ENCODE results near the gene NHSL2.
"Not testable (repeated sequence)": the region's sequence is repeated elsewhere in the genome, so short reads cannot be mapped to it uniquely, and the experiment has no call there.

The NHSL2 gene

DNA sequence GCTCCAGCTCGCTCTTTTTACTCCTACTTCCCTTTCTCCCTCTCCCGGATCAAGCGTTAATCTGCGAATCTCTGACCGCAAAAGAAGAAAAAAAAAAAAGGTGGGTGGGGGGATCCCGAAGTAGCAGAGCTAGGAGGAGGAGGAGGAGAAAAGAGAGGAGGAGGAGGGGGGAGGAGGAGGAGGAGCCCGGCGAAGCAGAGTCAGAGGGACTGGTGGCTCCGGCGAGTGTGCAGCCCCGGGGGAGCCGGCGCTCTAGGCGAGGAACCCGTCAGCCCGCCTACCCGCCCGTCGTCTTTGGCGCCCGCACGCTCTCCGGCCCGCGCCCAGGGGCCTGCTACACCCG, at the start of gene NHSL2:
NHSL2 (plus strand) TSS at position 203 of the 343 bp plus-strand sequence.
- DNase-seq = no peak

DNA sequence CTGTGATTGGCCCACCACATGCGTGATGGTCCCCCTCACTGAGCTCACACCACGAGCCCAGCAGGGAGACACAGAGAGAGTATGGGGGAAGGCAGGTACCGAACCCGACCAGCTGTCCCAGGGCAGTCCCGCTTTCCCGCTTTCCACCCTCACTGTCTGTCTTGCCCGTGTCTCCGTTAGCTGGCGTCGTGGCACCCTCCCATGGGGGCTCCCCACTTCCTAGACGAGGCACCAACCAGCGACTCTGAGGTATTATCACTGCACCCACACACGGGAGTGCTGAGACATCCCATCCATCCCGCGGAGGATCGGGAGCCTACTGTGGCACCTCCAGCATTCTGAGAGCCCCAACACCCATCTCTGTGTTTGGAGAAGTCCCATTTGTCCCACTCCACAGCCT, 43.0 kb upstream of the NHSL2 start:
- DNase-seq = no peak

DNA sequence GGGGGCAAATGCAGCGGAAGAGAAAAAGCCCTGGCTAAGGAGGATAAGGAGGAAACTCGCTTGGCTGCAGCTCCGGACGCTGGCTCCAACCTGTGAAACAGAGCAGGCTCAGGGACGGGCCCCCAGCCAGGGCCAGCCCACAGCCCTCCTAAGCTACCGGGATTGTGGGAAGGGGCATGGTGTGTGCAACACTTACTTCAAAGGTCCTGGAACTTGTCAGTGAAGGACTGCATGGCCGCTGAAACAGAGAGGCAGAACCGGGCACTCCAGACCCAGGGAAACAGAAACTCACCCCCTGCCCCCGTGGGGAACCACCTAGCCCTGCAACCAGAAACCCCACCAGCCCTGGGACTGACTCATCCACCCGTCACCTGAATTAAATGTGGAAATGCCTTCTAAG, 41.1 kb upstream of the NHSL2 start:
- not testable (repeated sequence) for DNase-seq

DNA sequence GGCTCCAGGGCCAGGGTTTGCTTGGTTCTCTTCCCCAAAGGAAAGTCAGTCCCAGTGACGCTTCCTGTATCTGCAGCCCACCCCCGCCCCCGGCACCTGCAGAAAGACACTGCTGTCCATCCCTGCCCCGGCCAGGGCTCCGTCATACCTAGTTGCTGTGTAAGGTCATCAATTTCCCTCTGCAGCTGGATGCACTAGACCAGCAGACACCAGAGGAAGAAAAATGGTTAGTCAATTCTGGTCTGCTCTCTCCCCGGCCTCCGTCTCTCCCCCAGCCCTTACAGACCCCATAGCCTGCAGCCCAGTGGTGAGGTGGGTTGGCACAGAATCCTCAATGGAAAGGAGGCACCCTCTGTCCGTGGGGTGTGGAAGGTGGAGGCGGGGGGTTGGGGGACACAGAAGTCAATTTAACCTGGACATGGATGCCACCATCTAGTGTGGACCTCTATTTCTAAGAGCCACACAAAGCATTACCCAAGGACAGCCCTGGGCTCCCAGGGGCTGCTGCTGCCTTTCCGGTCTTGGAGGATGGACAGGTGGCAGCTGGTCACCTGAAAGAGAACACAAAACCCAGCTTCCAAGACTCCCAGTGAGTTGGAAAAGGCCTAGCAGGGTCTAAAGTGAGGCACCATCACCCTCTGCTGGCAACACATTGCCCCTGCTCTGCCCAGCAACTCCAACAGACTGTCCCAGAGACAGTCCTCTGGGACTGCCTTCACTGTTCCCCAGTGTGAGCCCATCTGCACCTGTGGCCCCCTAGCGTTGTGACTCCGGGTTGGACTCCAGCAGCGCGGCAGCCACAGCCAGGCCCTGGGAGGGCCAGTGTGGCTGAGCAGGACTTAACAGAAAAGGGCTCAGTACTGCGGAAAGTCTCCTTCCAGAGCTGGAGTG, 40.2 kb upstream of the NHSL2 start:
- no peak for DNase-seq

DNA sequence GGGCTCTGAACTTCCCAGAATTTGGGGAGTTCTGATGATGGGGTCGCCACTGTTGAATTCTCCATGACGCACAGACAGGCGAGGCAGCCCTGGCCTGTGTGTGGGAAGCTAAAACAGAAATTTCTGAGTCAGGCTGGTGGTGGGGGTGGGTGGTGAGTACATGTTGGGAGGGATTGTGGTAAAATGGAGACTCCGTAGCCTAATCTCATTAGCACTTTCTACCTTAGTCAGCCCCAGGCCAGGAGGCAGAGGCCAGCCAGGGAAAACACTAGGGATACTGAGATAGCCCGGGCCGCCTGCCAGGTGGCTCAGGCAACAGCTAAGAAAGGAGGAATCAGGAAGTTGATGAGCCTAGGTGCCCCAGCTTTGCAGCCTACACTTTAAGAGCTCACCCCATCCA, 39.3 kb upstream of the NHSL2 start:
- DNase-seq = no peak

DNA sequence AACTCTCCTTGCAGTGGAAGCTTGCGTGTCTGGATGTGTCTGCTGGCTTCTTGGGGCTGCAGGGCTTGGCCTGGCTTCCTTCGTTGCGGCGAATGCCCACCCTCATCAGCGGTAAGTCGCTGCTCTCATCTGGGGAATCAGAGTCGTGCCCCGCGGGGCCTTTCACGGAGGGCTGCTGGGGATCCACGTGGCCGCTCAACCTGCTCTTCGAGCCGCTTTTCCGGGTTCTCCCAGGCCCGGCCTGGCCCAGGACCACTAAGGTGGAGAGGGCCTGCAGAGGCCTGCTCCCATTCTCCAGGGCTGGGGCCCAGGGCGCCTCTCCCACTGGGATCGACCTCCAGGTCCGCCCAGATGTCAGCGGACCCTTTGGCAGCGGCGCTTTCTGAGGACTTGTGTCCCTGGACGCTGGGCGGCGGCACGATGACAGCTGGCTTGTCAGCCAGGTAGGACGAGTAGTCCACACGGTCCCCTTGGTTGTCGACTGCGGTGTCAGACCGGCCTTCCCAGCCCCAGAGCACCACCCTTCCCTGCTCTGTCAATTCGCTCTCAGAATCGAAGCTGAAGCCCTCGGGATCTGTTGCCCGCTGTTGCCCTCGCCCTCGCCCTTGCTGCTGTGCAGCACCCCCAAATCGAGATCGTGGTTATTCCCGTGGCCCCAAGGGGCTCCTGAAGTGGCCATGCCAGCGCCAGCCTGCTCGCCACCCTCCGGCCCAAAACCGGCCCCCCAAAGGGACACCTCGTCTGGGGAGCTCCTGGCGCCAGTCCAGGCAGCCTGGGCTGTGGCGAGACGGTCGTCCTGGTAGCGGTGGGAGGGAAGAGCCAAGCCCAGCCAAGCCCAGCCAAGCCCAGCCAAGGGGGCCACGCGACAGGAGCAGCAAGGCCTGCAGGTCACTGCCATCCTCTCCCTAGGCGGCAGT, 37.8 kb upstream of the NHSL2 start:
- no peak for DNase-seq

DNA sequence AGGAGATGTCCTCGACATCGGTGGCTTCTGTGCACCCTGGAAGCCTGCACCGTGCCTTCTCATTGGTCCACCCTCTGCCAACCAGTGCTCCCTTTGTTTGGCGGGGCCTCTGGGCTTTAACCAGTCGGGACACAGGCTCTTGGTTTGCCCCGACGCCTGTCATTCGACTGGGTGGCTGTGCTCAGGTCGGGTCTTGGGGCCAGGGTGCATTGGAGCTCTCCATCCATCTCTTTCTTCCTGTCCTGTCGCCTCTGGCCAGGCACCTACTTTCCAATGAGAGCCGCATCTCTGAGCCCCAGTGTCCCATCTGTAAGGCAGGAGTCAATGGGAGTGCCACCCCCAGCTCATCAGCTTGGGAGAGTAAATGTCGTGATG, 37.2 kb upstream of the NHSL2 start:
- no peak for DNase-seq

DNA sequence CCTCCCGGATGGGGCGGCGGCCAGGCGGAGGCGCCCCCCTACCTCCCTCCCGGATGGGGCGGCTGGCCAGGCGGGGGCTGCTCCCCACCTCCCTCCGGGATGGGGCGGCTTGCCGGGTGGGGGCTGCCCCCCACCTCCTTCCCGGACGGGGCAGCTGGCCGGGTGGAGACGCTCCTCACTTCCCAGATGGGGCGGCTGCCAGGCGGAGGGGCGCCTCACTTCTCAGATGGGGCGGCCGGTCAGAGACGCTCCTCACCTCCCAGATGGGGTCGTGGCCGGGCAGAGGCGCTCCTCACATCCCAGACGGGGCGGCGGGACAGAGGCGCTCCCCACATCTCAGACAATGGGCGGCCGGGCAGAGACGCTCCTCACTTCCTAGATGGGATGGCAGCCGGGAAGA, 33.8 kb upstream of the NHSL2 start:
- not testable (repeated sequence) for DNase-seq

DNA sequence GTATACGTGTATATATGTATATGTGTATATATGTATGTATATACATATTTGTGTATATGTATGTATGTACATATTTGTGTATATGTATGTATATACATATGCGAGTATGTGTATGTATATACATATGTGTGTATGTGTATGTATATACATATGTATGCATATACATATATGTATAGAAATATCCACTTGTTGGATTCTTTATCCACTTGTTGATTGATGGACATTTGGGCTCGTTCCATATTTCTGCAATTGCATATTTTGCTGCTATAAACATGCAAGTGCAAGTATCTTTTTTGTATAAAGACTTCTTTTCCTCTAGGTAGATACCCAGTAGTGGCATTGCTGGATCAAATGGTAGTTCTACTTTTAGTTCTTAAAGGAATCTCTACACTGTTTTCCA, 25.5 kb upstream of the NHSL2 start:
- no peak for DNase-seq

DNA sequence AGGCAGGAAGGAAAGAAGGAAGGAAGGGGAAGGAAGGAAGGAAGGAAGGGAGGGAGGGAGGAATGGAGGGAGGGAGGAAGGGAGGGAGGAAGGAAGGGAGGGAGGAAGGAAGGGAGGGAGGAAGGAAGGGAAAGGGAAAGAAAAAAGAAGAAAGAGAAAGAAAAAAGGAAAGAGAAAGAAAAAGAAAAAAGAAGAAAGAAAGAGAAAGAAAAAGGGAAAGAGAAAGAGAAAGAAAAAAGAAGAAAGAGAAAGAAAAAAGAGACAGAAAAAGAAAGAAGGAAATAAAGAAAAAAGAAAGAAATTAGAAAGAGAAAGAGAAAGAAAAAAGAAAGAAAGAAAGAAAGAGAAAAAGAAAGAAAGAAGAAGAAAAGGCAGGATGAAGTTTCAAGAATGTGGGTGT, 15.0 kb upstream of the NHSL2 start:
- DNase-seq = no peak

DNA sequence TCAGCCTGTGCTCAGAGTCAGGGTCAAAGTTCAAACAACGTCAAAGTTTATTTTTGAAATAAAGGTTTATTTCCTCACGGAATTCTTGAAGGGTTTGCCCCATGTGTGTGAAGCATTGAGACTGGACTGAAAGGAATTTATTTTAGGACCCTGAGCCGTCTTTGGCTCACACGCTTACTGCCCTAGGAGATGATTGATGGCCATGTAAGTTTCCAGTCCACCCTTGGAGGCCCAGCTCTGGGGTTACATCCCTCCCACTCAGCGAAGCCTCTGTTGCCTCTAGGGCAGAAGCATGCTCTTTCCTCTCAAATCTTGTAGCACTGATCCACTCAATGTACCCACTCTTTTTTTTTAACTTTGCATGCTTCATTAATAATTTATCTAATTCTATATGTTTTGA, 4.5 kb upstream of the NHSL2 start:
- no peak for DNase-seq

DNA sequence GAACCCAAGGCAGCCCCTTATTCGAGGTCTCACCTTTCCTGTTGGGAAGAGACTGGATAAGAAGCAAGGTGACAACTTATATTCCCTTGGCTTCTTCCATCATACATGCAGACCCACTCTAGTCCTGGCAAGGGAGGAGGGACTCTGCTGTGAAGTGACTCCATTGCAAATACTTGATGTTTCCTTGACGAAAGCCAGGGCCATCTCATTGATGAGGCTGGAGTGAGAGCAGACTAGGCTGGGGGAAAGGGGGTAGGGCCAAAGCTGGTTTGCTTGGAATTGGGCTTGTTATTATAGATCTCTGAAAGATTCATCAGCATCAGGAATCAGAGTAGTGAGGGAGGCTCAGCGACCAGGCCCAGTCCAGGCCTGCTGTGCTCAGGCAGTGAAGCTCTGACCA, 2.3 kb upstream of the NHSL2 start:
- DNase-seq = no peak

DNA sequence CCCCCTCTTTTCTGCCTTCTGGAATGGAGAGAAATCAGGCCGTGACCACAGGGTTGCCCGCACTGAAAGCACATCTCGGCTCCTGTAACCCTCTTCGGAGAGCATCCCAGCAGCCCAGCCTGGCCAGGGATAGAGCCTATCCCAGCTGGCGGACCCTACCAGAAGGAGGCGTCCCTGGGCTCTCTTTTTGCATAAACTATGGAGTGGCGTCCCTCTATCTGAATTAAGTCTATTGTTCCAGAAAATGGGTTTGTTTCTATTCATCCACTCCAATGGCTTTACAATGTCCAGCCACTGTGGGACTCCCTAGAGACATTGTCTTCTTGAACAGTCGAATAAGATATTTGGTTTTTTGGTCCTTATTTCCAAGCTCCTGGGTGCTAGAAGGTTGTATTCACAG, 689 bp upstream of the NHSL2 start:
- no peak for DNase-seq

DNA sequence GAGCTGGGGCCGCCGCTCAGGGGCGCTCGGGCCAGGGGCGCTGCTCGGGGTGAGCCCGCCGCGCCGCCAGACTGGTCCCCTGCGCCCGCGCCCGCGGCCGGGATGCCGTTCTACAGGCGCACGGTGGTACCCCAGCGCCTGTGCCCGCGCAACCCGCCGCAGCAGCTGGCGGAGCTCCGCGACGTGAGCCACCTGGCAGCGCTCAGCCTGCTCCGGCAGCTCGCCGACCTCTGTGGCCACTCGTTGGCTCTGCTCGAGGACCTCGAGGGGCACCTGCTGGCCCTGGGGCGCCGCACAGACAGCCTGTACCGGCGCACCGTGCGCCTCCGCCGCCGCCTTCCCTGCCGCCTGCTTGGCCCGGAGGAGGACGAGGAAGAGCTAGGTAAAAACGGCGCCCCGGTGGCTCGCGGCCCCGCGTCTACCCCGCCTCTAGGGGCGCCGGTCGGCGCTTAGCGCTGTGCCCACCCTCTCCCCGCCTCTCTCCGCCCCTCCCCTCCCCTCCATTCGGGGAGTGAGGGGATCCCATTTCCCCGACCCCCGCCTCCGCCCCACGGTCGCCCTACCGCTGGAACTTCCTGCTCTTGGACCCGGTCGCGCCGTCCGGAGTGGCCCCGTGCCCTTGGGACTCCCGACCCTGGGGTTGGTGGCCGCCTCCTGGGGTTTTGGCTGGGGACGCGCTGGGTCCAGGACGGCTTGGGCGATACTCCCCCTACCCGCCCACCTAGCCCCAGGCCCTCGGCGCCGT, 513 bp downstream of the NHSL2 start:
- DNase-seq = peak; percentile 5

DNA sequence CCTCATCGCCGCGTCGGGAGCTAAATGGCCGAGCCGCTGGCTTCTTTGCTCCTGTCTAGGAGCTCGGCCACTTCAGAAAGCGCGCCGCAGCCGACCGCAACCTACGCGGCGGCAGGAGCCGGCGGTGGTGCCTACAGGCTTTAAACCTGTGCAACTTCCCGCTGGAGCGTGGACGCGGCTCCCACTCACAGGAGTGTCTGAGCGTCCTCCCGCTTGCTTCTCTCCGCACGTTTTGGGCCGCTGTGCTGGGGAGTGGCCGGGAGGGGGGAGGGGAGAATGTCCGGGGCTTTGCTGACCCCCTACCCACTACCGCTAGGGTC, 1.0 kb downstream of the NHSL2 start:
- no peak for DNase-seq

DNA sequence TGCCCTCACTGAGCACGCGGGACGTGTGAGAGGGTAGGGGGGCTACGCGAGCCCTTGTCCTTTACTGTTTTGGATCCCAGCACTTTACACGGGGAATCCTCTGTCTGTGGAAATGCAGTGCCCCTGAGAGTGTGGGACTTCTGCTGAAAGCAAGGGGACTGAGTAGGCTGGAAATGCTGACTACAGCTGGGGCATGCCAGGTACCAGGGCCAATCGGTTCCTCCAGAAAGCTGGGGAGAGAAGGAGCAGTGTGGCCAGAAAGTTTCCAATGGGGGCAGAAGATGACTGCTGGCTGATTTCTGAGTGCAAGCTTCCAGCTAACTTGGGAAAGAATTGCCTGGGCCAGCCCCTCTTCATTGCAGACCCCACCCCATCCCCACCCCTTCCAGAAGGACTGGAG, 1.5 kb downstream of the NHSL2 start:
- no peak for DNase-seq

DNA sequence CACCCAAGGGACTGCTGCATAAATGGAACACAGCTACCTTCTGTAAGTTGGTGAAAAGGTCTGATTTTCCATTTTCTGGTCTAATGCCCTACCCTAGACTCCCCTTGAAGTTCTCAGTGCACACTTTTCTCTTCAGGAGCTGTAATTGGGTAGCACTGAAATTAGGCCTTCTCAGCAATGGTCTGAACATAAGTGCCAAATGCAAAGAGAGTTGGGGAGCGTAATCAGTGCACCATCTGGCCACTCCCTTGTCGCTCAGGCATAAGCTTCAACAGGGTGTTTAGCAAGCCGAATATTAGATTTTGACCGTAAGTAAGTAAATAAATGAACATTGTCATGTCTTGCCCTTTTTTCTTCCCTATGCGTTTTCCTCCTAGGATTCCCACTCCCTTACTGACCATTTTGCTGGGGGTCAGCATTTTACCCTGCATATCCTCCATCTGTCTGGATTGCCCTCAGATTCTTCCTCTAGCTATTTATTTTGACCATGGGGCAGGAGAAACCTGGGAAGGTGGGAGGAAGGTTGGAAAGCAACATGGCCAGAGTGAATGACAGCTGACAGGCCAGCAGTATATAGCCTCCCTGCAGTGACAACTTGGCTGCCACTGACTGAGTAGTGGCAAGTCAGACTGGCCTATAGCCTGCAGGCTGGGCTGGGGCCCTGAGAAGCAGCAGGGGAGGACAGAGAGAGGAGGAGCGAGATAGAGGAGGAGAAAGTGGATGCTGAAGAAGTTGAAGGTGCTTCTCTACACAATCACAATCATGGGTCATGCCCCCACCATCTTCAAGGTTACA, 2.7 kb downstream of the NHSL2 start:
- DNase-seq = no peak

DNA sequence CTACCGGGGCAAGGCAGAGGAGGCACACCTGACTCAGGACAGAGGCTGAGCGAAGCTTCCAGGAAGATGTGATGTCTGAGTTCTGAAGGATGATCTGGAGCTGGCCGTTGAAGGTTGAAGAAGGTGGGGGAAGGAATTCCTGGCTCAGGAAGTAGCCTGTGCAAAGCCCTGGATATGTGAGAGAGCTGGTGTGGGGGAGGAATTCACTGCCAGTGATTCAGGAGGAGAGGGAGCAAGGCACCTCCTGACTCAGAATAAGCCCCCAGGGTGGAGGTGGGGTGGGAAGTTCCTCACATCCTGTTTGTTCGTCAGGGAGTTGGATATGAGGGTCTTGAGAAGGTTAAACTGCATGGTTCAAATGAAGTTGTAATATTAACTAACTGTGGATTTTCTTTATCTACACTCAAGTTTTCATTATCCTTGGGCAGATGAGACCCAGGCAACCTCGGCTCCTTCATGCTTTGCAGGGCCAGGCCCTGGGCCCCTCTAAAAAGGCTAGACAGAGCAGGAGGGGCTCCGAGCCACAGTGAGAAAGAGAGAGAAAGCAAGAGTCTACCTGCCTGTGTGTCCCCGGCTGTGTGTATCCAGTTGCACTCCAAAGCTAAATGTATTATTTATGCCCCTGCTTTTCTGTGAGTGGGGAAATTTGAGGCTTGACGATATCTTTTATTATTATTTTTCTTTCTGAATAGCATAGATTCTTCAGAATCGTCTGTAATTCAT, 7.1 kb downstream of the NHSL2 start:
- DNase-seq = no peak

DNA sequence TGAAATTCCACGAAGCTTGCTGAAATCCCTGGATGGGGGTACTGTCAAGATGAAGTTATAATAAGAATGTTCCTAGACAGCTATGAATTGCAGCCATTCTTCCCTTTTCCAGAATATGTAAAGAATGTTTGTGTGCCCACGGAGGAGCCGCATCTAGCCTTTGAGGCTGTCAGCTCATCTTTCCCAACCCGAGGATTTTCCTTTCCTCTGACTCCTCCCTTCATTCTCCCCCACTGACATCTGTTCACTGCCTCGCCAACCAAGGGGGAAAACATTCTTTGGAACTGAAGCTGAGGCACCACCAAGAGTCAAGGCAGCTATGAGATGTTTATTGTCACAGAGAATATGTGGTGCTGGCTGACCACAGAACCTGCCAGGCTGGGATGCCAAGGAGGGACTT, 8.8 kb downstream of the NHSL2 start:
- no peak for DNase-seq

DNA sequence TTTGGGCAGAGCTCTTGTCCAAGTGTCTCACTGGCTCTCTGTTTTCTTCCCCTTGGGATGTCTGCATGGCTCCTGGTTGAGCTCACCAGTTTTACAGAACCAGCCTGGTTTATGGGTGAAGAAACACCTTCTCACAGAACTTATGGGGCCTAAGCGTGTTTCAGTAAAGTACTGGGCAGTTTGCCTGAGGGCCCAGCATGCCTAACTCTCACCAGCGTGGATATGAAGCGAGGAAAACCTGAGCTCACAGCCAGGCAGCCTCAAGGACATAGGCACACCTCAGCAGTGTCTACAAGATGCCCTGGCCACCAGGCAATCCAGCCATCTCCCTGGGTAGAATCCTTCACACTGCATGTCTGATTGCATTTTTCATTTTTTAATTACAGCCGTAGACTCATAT, 9.2 kb downstream of the NHSL2 start:
- no peak for DNase-seq

DNA sequence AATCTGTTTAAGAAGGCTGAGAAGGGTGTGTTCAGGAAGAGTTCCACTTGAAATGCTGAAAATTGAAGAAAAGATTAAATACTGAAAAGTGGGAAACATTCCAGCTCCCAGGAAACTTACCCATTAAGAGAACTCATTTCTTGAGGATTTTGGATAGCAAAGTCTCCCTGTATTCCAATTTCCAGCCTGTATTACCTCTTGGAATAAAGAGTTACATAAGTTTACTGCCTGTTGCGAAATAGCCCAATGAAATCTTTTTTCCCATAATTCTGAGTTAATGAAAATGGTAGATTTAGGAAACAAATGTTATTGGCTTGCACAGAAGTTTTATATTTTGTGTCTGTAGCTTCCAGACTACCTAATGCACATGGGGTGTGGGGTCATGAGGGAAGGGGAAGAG, 12.0 kb downstream of the NHSL2 start:
- no peak for DNase-seq

DNA sequence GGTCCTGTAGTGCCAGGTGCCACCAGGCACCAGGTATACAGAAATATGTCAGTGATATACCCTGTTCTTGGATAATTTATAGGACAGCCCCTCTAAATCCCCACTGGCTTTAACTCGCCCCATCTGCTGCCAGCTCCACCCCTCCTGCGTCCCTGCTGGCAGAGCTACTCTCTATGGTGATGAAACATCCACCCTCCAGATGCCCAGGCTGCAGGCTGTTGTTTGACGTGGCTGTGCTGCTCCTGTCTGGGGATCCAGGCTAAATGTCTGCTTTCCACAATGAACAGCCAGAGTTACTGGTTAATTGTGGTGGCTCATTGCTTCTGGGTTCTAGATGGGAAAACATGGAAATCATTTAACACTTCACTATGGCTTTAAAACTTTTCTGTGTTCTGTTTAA, 12.9 kb downstream of the NHSL2 start:
- no peak for DNase-seq
